PC-9 (cell line): Measurements from ENCODE around the gene ATP13A5.
A peak's percentile ranks its signal among the peaks of the same experiment; 100 is the strongest.

Experiments
- EZH2 ChIP-seq: fragments of 200-600 bp; sonication (generic); IDR thresholded peaks from 2 replicates; pipeline ENCODE4 v1.8.0; 2017; ENCODE audit warnings: antibody characterized with exemption, low read depth
- TF ChIP-seq, protein P1 (sequence below): fragments of 200-600 bp; sonication (generic); conservative IDR thresholded peaks from 2 replicates; pipeline ENCODE4 v1.6.1; 2017; ENCODE audit warnings: mixed run types, antibody characterized with exemption, mild to moderate bottlenecking, moderate library complexity

DNA sequence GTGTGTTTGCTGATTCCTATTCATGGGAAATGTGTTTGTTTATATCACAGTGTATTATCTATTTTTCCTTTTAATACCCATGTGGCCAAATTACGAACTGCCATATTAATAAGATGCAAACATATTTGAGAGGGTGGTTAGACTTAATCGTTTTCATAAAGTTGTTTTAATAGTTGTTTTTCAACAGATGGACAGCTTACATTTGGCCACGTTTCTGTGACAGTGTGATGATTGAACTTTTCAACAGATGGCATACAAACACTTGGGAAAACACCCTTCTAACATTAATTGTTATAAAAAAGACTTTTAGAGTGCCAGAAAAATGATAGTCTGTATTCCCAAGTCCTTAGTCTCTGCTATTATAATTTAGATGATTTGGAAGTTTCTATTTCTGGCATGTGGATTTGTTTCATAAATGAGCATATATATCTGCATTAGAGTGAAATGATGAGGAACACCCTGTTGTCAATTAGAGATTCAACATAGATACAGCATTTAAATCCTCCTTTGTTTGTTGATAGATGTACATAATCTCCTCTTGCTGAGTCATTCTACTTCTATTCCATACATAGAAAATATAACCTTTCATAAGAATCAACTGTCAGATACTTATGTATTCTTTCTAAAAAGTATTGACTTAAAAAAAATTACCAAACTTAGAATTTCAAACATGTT is 124.4 kb downstream of the ATP13A5 start:
- TF ChIP-seq EZH2 = no peak
- TF ChIP-seq, protein P1, sequence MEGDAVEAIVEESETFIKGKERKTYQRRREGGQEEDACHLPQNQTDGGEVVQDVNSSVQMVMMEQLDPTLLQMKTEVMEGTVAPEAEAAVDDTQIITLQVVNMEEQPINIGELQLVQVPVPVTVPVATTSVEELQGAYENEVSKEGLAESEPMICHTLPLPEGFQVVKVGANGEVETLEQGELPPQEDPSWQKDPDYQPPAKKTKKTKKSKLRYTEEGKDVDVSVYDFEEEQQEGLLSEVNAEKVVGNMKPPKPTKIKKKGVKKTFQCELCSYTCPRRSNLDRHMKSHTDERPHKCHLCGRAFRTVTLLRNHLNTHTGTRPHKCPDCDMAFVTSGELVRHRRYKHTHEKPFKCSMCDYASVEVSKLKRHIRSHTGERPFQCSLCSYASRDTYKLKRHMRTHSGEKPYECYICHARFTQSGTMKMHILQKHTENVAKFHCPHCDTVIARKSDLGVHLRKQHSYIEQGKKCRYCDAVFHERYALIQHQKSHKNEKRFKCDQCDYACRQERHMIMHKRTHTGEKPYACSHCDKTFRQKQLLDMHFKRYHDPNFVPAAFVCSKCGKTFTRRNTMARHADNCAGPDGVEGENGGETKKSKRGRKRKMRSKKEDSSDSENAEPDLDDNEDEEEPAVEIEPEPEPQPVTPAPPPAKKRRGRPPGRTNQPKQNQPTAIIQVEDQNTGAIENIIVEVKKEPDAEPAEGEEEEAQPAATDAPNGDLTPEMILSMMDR = peak; percentile 22
